ENCODE measurements around the gene MAB21L1.

MAB21L1 gene

GRCh38 chr13:35499196-35499662, 22.7 kb upstream of the MAB21L1 start:
- peaks cover 9% of the 10 kb centered on the region; the same call in 1 of the 2 replicates for H3K4me1 ChIP-seq (ENCODE audit: insufficient read depth, low read length)
- H3K9me3 ChIP-seq (ENCODE audit: insufficient read depth, low read depth, low read length), result no peaks in the 10 kb centered on the region
- H3K27me3 ChIP-seq (ENCODE audit: insufficient read depth, low read length), result no peaks in the 10 kb centered on the region
- H3K27ac ChIP-seq (ENCODE audit: low read length), result no peak overlapping the region
- no peak overlapping the region for H3K9ac ChIP-seq (ENCODE audit: low read depth, low read length)
- H3K36me3 ChIP-seq (ENCODE audit: insufficient read depth, low read depth, low read length), result no peaks in the 10 kb centered on the region
- no peak overlapping the region for H3K4me3 ChIP-seq (ENCODE audit: low read length)

DNA sequence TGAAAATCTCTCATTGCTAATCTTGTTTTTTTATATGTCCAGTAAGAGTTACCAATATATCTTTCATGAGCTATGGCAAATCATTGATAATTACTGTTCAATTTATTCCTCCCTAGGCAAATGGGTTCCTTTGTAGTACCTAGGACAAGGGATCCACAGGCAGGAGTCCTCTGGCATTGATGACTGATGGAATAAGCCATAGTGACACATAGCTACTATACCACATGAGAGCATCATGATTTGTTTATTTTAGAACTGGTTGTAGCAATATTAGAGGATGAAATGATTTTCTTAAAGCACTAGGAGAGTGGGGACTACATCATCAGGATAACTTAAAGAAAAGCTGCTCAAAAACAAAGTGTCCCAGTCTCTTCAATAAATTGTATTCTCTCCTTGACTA, 21.7 kb upstream of the MAB21L1 start:
- H3K36me3 ChIP-seq (ENCODE audit: insufficient read depth, low read depth, low read length), result no peaks in the 10 kb centered on the region
- H3K27ac ChIP-seq (ENCODE audit: low read length), result no peak overlapping the region
- H3K4me1 ChIP-seq (ENCODE audit: insufficient read depth, low read length), result 0 out of 2 replicates have a peak, but pooled peaks cover 6% of the 10 kb centered on the region
- H3K9ac ChIP-seq (ENCODE audit: low read depth, low read length), result no peak overlapping the region
- H3K27me3 ChIP-seq (ENCODE audit: insufficient read depth, low read length), result no peaks in the 10 kb centered on the region
- H3K4me3 ChIP-seq (ENCODE audit: low read length), result no peak overlapping the region
- no peaks in the 10 kb centered on the region for H3K9me3 ChIP-seq (ENCODE audit: insufficient read depth, low read depth, low read length)

GRCh38 chr13:35496761-35497386, 20.4 kb upstream of the MAB21L1 start:
- H3K9ac ChIP-seq (ENCODE audit: low read depth, low read length), result no peak overlapping the region
- no peaks in the 10 kb centered on the region for H3K27me3 ChIP-seq (ENCODE audit: insufficient read depth, low read length)
- H3K4me3 ChIP-seq (ENCODE audit: low read length), result no peak overlapping the region
- H3K27ac ChIP-seq (ENCODE audit: low read length), result no peak overlapping the region
- 0 out of 2 replicates have a peak, but pooled peaks cover 6% of the 10 kb centered on the region for H3K4me1 ChIP-seq (ENCODE audit: insufficient read depth, low read length)
- no peaks in the 10 kb centered on the region for H3K36me3 ChIP-seq (ENCODE audit: insufficient read depth, low read depth, low read length)
- H3K9me3 ChIP-seq (ENCODE audit: insufficient read depth, low read depth, low read length), result no peaks in the 10 kb centered on the region

- Histone ChIP-seq H3K4me3 (ENCODE audit: low read length) (no peak overlapping the region), H3K27ac (ENCODE audit: low read length) (no peak overlapping the region), H3K27me3 (ENCODE audit: insufficient read depth, low read length) (no peaks in the 10 kb centered on the region), H3K4me1 (ENCODE audit: insufficient read depth, low read length) (0 out of 2 replicates have a peak, but pooled peaks cover 6% of the 10 kb centered on the region), H3K9ac (ENCODE audit: low read depth, low read length) (no peak overlapping the region), H3K9me3 (ENCODE audit: insufficient read depth, low read depth, low read length) (no peaks in the 10 kb centered on the region), H3K36me3 (ENCODE audit: insufficient read depth, low read depth, low read length) (no peaks in the 10 kb centered on the region)
Measured at GRCh38 chr13:35496006-35496405, 19.5 kb upstream of the MAB21L1 start.

DNA sequence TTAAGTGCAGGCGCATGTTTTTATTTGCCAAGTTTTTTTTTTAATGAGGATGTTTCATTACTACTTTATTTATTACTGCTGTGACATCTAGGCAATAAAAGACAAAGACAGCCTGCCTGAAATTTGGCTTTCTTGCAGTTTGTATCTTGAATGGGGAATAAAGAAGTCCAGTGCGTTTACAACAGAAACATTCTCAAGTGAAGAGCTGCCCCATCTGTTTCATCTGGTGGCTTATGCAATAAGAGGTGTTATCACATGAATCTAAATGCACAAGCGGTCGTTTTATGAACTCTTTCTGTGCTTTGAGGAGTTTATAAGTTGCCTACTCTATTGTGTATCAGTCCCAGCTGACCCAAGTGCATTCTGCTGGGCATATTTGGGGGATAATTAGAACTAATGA, 12.6 kb upstream of the MAB21L1 start:
- Histone ChIP-seq H3K27me3 (ENCODE audit: insufficient read depth, low read length) (no peaks in the 10 kb centered on the region), H3K36me3 (ENCODE audit: insufficient read depth, low read depth, low read length) (no peaks in the 10 kb centered on the region), H3K4me3 (ENCODE audit: low read length) (no peak overlapping the region), H3K27ac (ENCODE audit: low read length) (no peak overlapping the region), H3K4me1 (ENCODE audit: insufficient read depth, low read length) (no peaks in the 10 kb centered on the region), H3K9ac (ENCODE audit: low read depth, low read length) (no peak overlapping the region), H3K9me3 (ENCODE audit: insufficient read depth, low read depth, low read length) (no peaks in the 10 kb centered on the region)

DNA sequence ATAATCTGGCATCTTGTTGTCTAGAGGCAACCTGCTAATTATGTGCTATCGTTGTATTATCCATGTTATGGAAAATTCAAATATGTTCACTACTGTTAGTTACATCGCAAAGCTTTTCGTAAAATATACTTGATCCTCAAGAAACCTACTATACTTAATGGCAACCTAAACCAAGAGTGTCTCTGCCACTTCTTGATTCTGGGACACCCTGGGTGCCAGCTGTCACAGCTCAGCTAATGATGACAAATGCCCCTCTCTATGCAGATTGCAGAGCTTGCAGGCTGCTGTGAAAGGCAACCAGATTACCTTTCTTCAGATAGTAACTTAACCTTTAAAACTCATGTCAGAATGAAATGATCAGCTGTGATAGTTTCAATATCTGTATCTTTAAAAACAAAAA, 8.9 kb upstream of the MAB21L1 start:
- Histone ChIP-seq H3K4me3 (ENCODE audit: low read length) (no peak overlapping the region), H3K4me1 (ENCODE audit: insufficient read depth, low read length) (no peaks in the 10 kb centered on the region), H3K9me3 (ENCODE audit: insufficient read depth, low read depth, low read length) (no peaks in the 10 kb centered on the region), H3K9ac (ENCODE audit: low read depth, low read length) (no peak overlapping the region), H3K36me3 (ENCODE audit: insufficient read depth, low read depth, low read length) (no peaks in the 10 kb centered on the region), H3K27ac (ENCODE audit: low read length) (no peak overlapping the region), H3K27me3 (ENCODE audit: insufficient read depth, low read length) (no peaks in the 10 kb centered on the region)

- H3K27ac ChIP-seq (ENCODE audit: low read length), result no peak overlapping the region
- peaks cover 5% of the 10 kb centered on the region; the same call in 1 of the 2 replicates for H3K4me1 ChIP-seq (ENCODE audit: insufficient read depth, low read length)
- no peaks in the 10 kb centered on the region for H3K9me3 ChIP-seq (ENCODE audit: insufficient read depth, low read depth, low read length)
- no peak overlapping the region for H3K9ac ChIP-seq (ENCODE audit: low read depth, low read length)
- no peak overlapping the region for H3K4me3 ChIP-seq (ENCODE audit: low read length)
- H3K36me3 ChIP-seq (ENCODE audit: insufficient read depth, low read depth, low read length), result no peaks in the 10 kb centered on the region
- peaks cover 7% of the 10 kb centered on the region; the same call in 1 of the 2 replicates for H3K27me3 ChIP-seq (ENCODE audit: insufficient read depth, low read length)
Measured at GRCh38 chr13:35484384-35484783, 7.9 kb upstream of the MAB21L1 start.

- Histone ChIP-seq H3K36me3 (ENCODE audit: insufficient read depth, low read depth, low read length) (no peaks in the 10 kb centered on the region), H3K9ac (ENCODE audit: low read depth, low read length) (no peak overlapping the region), H3K4me3 (ENCODE audit: low read length) (no peak overlapping the region), H3K4me1 (ENCODE audit: insufficient read depth, low read length) (peaks cover 5% of the 10 kb centered on the region; the same call in 1 of the 2 replicates), H3K9me3 (ENCODE audit: insufficient read depth, low read depth, low read length) (no peaks in the 10 kb centered on the region), H3K27me3 (ENCODE audit: insufficient read depth, low read length) (peaks cover 13% of the 10 kb centered on the region), H3K27ac (ENCODE audit: low read length) (no peak overlapping the region)
Measured at GRCh38 chr13:35483761-35484160, 7.3 kb upstream of the MAB21L1 start.

DNA sequence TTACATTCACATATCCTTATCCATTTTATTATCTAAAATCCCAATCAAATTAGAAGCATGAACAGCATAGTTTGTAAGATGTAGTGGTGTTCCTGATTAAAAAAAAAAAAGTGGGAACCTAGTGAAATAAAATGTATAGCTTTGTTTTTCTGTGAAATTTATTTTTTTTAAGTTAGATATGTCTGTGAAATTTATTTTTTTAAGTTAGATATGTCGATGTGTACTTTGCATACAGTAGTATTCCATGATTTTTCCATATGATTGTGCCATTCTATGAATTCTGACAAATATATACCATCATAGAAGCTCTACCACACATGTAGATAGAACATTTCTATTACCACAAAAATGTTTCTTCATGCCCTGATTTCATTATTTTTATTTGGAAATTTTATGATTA, 6.0 kb upstream of the MAB21L1 start:
- Histone ChIP-seq H3K4me3 (ENCODE audit: low read length) (no peak overlapping the region), H3K27me3 (ENCODE audit: insufficient read depth, low read length) (peaks cover 25% of the 10 kb centered on the region), H3K9ac (ENCODE audit: low read depth, low read length) (no peak overlapping the region)

DNA sequence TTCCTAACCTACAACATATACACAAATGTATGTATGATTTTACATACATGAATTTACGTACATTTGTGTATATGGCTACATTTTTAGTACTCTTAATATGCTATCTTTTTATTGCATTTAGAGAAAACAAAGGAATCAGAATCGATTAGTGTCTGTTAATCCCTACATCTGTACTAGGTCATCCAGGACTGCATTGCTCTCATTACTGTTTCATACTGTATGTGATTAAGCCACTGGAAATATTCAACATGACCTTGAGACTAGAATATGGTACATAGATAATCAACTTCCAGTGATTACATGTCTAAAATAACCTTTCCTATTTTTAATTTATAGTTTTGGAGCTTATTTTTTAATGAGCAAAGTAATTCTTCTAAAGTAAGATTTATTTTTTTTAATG, 5.3 kb upstream of the MAB21L1 start:
- H3K4me3 ChIP-seq (ENCODE audit: low read length), result no peak overlapping the region
- H3K4me1 ChIP-seq (ENCODE audit: insufficient read depth, low read length), result peaks cover 5% of the 10 kb centered on the region; the same call in 1 of the 2 replicates
- peaks cover 33% of the 10 kb centered on the region for H3K27me3 ChIP-seq (ENCODE audit: insufficient read depth, low read length)
- H3K36me3 ChIP-seq (ENCODE audit: insufficient read depth, low read depth, low read length), result no peaks in the 10 kb centered on the region
- no peak overlapping the region for H3K9ac ChIP-seq (ENCODE audit: low read depth, low read length)
- H3K27ac ChIP-seq (ENCODE audit: low read length), result no peak overlapping the region
- H3K9me3 ChIP-seq (ENCODE audit: insufficient read depth, low read depth, low read length), result no peaks in the 10 kb centered on the region

More for the DNA sequence above, 6.0 kb upstream of the MAB21L1 start:
- Histone ChIP-seq H3K9me3 (ENCODE audit: insufficient read depth, low read depth, low read length) (no peaks in the 10 kb centered on the region), H3K4me1 (ENCODE audit: insufficient read depth, low read length) (peaks cover 5% of the 10 kb centered on the region; the same call in 1 of the 2 replicates), H3K36me3 (ENCODE audit: insufficient read depth, low read depth, low read length) (no peaks in the 10 kb centered on the region), H3K27ac (ENCODE audit: low read length) (no peak overlapping the region)

DNA sequence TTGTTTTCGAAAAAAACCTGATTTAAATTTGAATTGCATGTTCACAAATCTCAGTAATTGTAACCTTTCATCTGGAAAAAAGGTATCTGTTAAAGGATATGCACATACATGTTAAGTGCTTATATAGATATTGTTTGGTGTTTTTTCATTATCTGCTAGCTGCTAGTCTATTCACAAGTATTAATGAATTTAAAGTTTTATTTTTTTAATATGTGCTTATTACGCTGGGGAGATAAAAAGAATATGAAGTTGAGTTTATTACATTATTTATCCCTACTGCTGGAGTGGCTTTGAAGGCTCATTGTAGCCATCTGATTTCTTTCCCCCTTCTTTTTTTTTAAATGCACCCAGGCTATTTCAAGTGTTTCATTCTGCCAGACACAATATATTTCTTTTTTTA, 3.9 kb upstream of the MAB21L1 start:
- peaks cover 47% of the 10 kb centered on the region for H3K27me3 ChIP-seq (ENCODE audit: insufficient read depth, low read length)
- H3K9ac ChIP-seq (ENCODE audit: low read depth, low read length), result no peak overlapping the region
- no peak overlapping the region for H3K4me3 ChIP-seq (ENCODE audit: low read length)

GRCh38 chr13:35479706-35480105, 3.2 kb upstream of the MAB21L1 start:
- Histone ChIP-seq H3K36me3 (ENCODE audit: insufficient read depth, low read depth, low read length) (no peaks in the 10 kb centered on the region), H3K9me3 (ENCODE audit: insufficient read depth, low read depth, low read length) (no peaks in the 10 kb centered on the region), H3K4me1 (ENCODE audit: insufficient read depth, low read length) (peaks cover 9% of the 10 kb centered on the region; the same call in 1 of the 2 replicates), H3K27ac (ENCODE audit: low read length) (no peak overlapping the region), H3K27me3 (ENCODE audit: insufficient read depth, low read length) (peaks cover 53% of the 10 kb centered on the region), H3K4me3 (ENCODE audit: low read length) (no peak overlapping the region), H3K9ac (ENCODE audit: low read depth, low read length) (no peak overlapping the region)

More for the DNA sequence above, 3.9 kb upstream of the MAB21L1 start:
- H3K36me3 ChIP-seq (ENCODE audit: insufficient read depth, low read depth, low read length), result no peaks in the 10 kb centered on the region
- no peaks in the 10 kb centered on the region for H3K9me3 ChIP-seq (ENCODE audit: insufficient read depth, low read depth, low read length)
- no peak overlapping the region for H3K27ac ChIP-seq (ENCODE audit: low read length)
- H3K4me1 ChIP-seq (ENCODE audit: insufficient read depth, low read length), result peaks cover 5% of the 10 kb centered on the region; the same call in 1 of the 2 replicates

Measured in iPS-20b (cell line).